ENCODE measurements around the gene RPL29.

GRCh38 chr3:52026041-52026440, 30.3 kb upstream of the RPL29 start:
- TF ChIP-seq BHLHE40 (IDR thresholded peaks at IDR 0.05; ENCODE audit: borderline replicate concordance) (no peak), TARDBP (IDR thresholded peaks at IDR 0.05) (no peak), SP1 (IDR thresholded peaks at IDR 0.05) (no peak), PKNOX1 (IDR thresholded peaks at IDR 0.05) (no peak), SUZ12 (IDR thresholded peaks at IDR 0.05) (no peak)
